ENCODE results near the gene RNF138.

DNA sequence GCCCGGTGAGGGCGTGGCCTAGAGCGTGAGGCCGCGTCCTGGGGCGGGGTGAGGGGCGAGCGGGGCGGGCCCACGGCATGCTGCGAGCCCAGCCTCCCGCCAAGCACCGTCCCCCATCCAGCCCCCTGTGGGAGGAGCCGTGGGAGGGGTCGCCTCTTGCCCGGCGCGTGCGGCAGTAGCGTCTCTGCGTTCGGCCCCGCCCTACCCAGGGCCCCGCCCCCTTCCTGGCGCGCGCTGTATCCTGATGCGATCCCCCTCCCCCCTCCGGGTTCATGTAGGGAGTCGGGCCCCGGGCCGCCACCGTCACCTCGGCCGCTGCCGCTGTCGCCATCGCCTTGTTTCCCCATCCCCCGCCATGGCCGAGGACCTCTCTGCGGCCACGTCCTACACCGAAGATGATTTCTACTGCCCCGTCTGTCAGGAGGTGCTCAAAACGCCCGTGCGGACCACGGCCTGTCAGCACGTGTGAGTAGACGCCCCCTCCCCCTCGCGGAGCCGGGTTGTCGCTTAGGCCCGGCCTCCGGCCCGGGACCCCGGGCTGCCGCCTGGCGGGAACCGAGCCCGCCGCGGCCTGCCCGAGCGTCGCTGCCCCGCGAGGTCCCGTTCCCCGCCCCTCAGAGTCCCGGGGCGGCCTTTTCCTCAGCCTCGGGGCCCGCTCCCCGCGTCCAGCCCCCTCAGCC lies 888 bp downstream of the RNF138 start:
- TF ChIP-seq TAF1 (conservative IDR thresholded peaks at IDR 0.05) (no peak), JUND (IDR thresholded peaks at IDR 0.05) (no peak), YY1 (IDR thresholded peaks at IDR 0.05) (no peak), GABPA (IDR thresholded peaks at IDR 0.05 in 1 of 2, conservative IDR thresholded peaks at IDR 0.05 in 1 of 2) (no peak), SP1 (IDR thresholded peaks at IDR 0.05) (peak; percentile 56)
- TF ChIP-seq, protein P1, sequence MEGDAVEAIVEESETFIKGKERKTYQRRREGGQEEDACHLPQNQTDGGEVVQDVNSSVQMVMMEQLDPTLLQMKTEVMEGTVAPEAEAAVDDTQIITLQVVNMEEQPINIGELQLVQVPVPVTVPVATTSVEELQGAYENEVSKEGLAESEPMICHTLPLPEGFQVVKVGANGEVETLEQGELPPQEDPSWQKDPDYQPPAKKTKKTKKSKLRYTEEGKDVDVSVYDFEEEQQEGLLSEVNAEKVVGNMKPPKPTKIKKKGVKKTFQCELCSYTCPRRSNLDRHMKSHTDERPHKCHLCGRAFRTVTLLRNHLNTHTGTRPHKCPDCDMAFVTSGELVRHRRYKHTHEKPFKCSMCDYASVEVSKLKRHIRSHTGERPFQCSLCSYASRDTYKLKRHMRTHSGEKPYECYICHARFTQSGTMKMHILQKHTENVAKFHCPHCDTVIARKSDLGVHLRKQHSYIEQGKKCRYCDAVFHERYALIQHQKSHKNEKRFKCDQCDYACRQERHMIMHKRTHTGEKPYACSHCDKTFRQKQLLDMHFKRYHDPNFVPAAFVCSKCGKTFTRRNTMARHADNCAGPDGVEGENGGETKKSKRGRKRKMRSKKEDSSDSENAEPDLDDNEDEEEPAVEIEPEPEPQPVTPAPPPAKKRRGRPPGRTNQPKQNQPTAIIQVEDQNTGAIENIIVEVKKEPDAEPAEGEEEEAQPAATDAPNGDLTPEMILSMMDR (IDR thresholded peaks at IDR 0.05; ENCODE audit: low read depth, low read length, missing input control) = no peak
- TF ChIP-seq, protein P2, sequence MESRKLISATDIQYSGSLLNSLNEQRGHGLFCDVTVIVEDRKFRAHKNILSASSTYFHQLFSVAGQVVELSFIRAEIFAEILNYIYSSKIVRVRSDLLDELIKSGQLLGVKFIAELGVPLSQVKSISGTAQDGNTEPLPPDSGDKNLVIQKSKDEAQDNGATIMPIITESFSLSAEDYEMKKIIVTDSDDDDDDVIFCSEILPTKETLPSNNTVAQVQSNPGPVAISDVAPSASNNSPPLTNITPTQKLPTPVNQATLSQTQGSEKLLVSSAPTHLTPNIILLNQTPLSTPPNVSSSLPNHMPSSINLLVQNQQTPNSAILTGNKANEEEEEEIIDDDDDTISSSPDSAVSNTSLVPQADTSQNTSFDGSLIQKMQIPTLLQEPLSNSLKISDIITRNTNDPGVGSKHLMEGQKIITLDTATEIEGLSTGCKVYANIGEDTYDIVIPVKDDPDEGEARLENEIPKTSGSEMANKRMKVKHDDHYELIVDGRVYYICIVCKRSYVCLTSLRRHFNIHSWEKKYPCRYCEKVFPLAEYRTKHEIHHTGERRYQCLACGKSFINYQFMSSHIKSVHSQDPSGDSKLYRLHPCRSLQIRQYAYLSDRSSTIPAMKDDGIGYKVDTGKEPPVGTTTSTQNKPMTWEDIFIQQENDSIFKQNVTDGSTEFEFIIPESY (IDR thresholded peaks at IDR 0.05) = no peak
